ENCODE data around the gene SORBS2.

SORBS2 gene

GRCh38 chr4:185644408-185644807 is 167.6 kb downstream of the SORBS2 start:
- TF ChIP-seq, protein P1, sequence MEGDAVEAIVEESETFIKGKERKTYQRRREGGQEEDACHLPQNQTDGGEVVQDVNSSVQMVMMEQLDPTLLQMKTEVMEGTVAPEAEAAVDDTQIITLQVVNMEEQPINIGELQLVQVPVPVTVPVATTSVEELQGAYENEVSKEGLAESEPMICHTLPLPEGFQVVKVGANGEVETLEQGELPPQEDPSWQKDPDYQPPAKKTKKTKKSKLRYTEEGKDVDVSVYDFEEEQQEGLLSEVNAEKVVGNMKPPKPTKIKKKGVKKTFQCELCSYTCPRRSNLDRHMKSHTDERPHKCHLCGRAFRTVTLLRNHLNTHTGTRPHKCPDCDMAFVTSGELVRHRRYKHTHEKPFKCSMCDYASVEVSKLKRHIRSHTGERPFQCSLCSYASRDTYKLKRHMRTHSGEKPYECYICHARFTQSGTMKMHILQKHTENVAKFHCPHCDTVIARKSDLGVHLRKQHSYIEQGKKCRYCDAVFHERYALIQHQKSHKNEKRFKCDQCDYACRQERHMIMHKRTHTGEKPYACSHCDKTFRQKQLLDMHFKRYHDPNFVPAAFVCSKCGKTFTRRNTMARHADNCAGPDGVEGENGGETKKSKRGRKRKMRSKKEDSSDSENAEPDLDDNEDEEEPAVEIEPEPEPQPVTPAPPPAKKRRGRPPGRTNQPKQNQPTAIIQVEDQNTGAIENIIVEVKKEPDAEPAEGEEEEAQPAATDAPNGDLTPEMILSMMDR (IDR thresholded peaks at IDR 0.05; ENCODE audit: low read depth, low read length, missing control alignments): no peak
- in situ Hi-C loops (cut with HindIII; ENCODE audit: low sequenced_read_pairs): loop anchor here (10.0 kb wide), 1 partner anchor 380 kb away; no protein-coding TSS in a partner anchor
- no peak for DNase-seq (ENCODE audit: low read depth)
- H3K4me3 ChIP-seq (ENCODE audit: low read depth, low read length): no peak overlapping the region

GRCh38 chr4:185642907-185643306 is 169.1 kb downstream of the SORBS2 start:
- DNase-seq (ENCODE audit: low read depth): no peak
- TF ChIP-seq, protein P1 (IDR thresholded peaks at IDR 0.05; ENCODE audit: low read depth, low read length, missing control alignments): no peak
- no peak overlapping the region for H3K4me3 ChIP-seq (ENCODE audit: low read depth, low read length)
- in situ Hi-C loops (cut with HindIII; ENCODE audit: low sequenced_read_pairs): loop anchor here (10.0 kb wide), 1 partner anchor 382 kb away; no protein-coding TSS in a partner anchor

DNA sequence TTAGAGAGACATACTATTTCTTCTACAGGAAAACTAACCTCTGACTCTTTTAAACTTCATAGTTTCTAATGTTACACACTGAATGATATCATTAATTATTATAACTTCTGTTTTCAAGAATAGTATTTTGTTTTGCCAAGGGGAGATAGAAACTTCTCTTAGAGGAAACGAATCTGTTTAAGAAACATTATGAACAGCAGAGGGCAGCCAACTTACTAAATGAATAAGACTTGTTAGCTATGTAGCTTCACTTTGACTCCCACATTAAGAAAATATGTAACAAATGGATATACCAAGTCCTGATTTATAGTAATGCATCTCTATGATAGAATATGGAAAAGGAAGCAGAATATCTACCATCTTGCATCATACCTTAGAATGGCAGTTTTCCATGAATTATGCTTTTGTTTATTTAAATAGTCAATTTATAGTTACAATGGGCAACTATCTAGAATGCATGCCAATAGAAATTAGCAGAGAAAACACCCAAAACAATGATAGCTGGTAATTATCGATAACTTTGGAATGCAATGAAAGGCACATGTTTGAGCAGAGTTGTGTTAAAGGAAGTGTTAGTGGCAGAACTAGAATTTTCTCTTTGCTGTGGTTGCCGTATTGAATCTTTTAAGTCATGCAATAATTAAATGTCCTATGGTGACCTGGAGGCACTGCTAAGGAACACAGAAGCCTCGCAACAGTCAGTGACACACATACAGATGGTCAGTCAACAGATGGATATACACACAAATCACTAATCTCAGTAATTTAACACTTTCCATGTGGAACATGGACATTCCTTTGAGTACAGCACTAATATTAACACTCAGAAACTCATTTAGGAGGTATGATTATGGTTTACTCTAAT is 171.0 kb downstream of the SORBS2 start:
- DNase-seq (ENCODE audit: low read depth): peak; percentile 80
- TF ChIP-seq, protein P1 (IDR thresholded peaks at IDR 0.05; ENCODE audit: low read depth, low read length, missing control alignments): peak; percentile 12
- in situ Hi-C loops (cut with HindIII; ENCODE audit: low sequenced_read_pairs): loop anchor here (10.0 kb wide), 1 partner anchor 384 kb away; no protein-coding TSS in a partner anchor
- H3K4me3 ChIP-seq (ENCODE audit: low read depth, low read length): no peak overlapping the region

GRCh38 chr4:185638548-185639301 is 173.3 kb downstream of the SORBS2 start:
- TF ChIP-seq, protein P1 (IDR thresholded peaks at IDR 0.05; ENCODE audit: low read depth, low read length, missing control alignments): no peak
- H3K4me3 ChIP-seq (ENCODE audit: low read depth, low read length): no peak overlapping the region

DNA sequence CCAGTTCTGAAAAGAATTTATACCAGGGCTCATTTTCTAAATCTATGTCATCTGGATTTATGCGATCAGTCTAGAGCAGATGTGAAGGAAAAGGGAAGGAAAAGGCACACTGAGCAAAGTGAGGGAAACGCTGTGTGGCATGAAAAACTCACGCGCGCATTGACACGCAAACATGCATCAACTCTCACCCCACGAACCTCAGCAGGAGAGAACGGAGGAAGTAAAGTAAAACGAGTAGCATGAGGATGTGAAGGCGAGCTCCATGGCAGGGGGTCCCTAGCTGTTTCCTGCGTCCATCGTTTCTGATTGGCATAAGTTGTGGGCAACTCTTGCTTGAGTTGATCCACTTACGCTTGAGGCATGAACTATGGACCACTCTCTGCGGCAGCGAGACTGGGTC is 173.9 kb downstream of the SORBS2 start:
- no peak for DNase-seq (ENCODE audit: low read depth)
- H3K4me3 ChIP-seq (ENCODE audit: low read depth, low read length): no peak overlapping the region
- TF ChIP-seq, protein P1 (IDR thresholded peaks at IDR 0.05; ENCODE audit: low read depth, low read length, missing control alignments): no peak
- in situ Hi-C loops (cut with HindIII; ENCODE audit: low sequenced_read_pairs): no loop called here

More at GRCh38 chr4:185638548-185639301, 173.3 kb downstream of the SORBS2 start:
- no peak for DNase-seq (ENCODE audit: low read depth)
- in situ Hi-C loops (cut with HindIII; ENCODE audit: low sequenced_read_pairs): no loop called here

GRCh38 chr4:185637163-185637875 is 174.7 kb downstream of the SORBS2 start:
- no peak for DNase-seq (ENCODE audit: low read depth)
- in situ Hi-C loops (cut with HindIII; ENCODE audit: low sequenced_read_pairs): no loop called here
- TF ChIP-seq, protein P1 (IDR thresholded peaks at IDR 0.05; ENCODE audit: low read depth, low read length, missing control alignments): no peak
- H3K4me3 ChIP-seq (ENCODE audit: low read depth, low read length): no peak overlapping the region

Data from astrocyte of the cerebellum (primary cell).